ENCODE measurements around the gene ATG13. TPM values are rescaled to one million over a fixed set of nuclear protein-coding genes. Genes with fewer than 3 reads are reported as not detected.
"Not testable (repeated sequence)": the region's sequence is repeated elsewhere in the genome, so short reads cannot be mapped to it uniquely, and the experiment has no call there.

Gene ATG13
- total RNA-seq, 1 donor from 2014 or later, result 54.4 TPM

- ATAC-seq, result peak in 1 of 2 donors; percentile 1
- Histone ChIP-seq H3K36me3 (peaks cover 49% of the 10 kb centered on the region), H3K9me3 (no peaks in the 10 kb centered on the region), H3K27me3 (ENCODE audit: low read depth) (no peaks in the 10 kb centered on the region), H3K27ac (peak overlapping the region; percentile 93), H3K4me3 (peak overlapping the region; percentile 98), H3K4me1 (peaks cover 55% of the 10 kb centered on the region)
- TF ChIP-seq, protein P1, sequence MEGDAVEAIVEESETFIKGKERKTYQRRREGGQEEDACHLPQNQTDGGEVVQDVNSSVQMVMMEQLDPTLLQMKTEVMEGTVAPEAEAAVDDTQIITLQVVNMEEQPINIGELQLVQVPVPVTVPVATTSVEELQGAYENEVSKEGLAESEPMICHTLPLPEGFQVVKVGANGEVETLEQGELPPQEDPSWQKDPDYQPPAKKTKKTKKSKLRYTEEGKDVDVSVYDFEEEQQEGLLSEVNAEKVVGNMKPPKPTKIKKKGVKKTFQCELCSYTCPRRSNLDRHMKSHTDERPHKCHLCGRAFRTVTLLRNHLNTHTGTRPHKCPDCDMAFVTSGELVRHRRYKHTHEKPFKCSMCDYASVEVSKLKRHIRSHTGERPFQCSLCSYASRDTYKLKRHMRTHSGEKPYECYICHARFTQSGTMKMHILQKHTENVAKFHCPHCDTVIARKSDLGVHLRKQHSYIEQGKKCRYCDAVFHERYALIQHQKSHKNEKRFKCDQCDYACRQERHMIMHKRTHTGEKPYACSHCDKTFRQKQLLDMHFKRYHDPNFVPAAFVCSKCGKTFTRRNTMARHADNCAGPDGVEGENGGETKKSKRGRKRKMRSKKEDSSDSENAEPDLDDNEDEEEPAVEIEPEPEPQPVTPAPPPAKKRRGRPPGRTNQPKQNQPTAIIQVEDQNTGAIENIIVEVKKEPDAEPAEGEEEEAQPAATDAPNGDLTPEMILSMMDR (IDR thresholded peaks at IDR 0.05), result no peak
- intact Hi-C loops (cut with DNase I), result no loop called here
- DNase-seq, result no peak
Measured at GRCh38 chr11:46701078-46701654, 83.8 kb downstream of the ATG13 start.

DNA sequence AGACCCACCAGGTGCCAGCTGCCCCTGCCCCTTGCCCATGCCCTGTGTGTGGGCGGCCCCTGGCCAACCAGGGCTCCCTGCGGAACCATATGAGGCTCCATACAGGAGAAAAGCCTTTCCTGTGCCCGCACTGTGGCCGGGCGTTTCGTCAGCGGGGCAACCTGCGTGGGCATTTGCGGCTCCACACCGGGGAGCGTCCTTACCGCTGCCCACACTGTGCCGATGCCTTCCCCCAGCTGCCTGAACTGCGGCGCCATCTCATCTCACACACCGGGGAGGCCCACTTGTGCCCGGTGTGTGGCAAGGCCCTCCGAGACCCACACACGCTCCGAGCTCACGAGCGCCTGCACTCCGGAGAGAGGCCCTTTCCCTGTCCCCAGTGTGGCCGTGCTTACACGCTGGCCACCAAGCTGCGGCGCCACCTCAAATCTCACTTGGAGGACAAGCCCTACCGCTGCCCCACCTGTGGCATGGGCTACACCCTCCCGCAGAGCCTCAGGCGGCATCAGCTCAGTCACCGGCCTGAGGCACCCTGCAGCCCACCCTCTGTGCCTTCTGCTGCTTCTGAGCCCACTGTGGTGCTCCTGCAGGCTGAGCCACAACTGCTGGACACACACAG is 87.8 kb downstream of the ATG13 start:
- Histone ChIP-seq H3K36me3 (peaks cover 52% of the 10 kb centered on the region), H3K4me1 (peaks cover 20% of the 10 kb centered on the region), H3K27ac (no peak overlapping the region), H3K27me3 (ENCODE audit: low read depth) (no peaks in the 10 kb centered on the region), H3K4me3 (no peak overlapping the region), H3K9me3 (no peaks in the 10 kb centered on the region)
- TF ChIP-seq, protein P1 (IDR thresholded peaks at IDR 0.05), result no peak
- no peak for ATAC-seq
- no peak for DNase-seq
- intact Hi-C loops (cut with DNase I), result no loop called here

GRCh38 chr11:46706886-46707285 is 89.5 kb downstream of the ATG13 start:
- no peak overlapping the region for H3K4me3 ChIP-seq
- H3K36me3 ChIP-seq, result peaks cover 52% of the 10 kb centered on the region
- no peaks in the 10 kb centered on the region for H3K27me3 ChIP-seq (ENCODE audit: low read depth)
- TF ChIP-seq, protein P1 (IDR thresholded peaks at IDR 0.05), result no peak
- peaks cover 13% of the 10 kb centered on the region for H3K4me1 ChIP-seq
- H3K27ac ChIP-seq, result no peak overlapping the region
- ATAC-seq (no peak), DNase-seq (no peak)
- intact Hi-C loops (cut with DNase I), result no loop called here
- no peaks in the 10 kb centered on the region for H3K9me3 ChIP-seq

DNA sequence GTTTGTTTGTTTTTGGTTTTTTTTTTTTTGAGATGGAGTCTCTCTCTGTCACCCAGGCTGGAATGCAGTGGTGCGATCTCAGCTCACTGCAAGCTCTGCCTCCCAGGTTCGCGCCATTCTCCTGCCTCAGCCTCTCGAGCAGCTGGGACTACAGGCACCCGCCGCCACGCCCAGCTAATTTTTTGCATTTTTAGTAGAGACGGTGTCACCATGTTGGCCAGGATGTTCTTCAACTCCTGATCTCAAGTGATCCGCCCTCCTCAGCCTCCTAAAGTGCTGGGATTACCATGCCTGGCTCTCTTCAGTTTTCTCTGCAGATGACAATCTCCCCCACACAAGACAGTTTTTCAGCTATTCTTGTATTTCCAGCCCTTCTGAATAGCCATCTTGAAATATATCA is 92.0 kb downstream of the ATG13 start:
- ATAC-seq; H3K4me3 ChIP-seq; H3K27me3 ChIP-seq (ENCODE audit: low read depth); H3K27ac ChIP-seq; DNase-seq; H3K4me1 ChIP-seq; intact Hi-C loops (cut with DNase I); H3K9me3 ChIP-seq: not testable (repeated sequence)
- peaks cover 32% of the 10 kb centered on the region for H3K36me3 ChIP-seq

DNA sequence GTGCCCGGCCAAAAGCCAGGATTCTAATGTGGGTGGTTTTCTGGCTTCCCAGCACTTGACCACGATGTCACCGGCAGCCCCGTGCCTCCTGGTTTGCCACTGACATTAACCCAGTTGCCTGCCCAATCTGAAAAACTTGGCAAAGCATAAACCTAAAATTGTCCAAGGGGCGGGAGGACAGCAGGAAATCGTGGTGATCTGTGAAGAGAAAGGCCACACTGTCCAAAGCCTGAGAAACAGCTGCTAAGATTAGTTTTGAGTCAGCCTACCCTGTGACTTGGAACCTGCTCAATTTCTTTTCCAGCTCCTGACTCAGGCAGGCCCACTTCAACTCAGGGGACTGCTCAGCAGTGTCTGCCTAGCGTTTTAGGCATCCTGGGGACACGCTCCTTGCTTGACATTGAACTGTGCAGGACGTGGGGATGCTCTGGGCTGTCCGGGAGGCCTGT is 93.5 kb downstream of the ATG13 start:
- Histone ChIP-seq H3K36me3 (peaks cover 17% of the 10 kb centered on the region), H3K9me3 (no peaks in the 10 kb centered on the region), H3K27me3 (ENCODE audit: low read depth) (no peaks in the 10 kb centered on the region), H3K4me1 (no peaks in the 10 kb centered on the region), H3K4me3 (no peak overlapping the region), H3K27ac (peak overlapping the region; percentile 60)
- intact Hi-C loops (cut with DNase I), result no loop called here
- TF ChIP-seq, protein P1 (IDR thresholded peaks at IDR 0.05), result no peak
- DNase-seq (no peak), ATAC-seq (peak; percentile 50 to 75)

- peaks cover 12% of the 10 kb centered on the region for H3K36me3 ChIP-seq
- no peaks in the 10 kb centered on the region for H3K27me3 ChIP-seq (ENCODE audit: low read depth)
- no peaks in the 10 kb centered on the region for H3K4me1 ChIP-seq
- no peak overlapping the region for H3K4me3 ChIP-seq
- TF ChIP-seq, protein P1 (IDR thresholded peaks at IDR 0.05), result no peak
- H3K9me3 ChIP-seq, result no peaks in the 10 kb centered on the region
- intact Hi-C loops (cut with DNase I), result no loop called here
- ATAC-seq, result no peak
- peak overlapping the region; percentile 60 for H3K27ac ChIP-seq
- DNase-seq, result no peak
Measured at GRCh38 chr11:46711303-46711702, 94.0 kb downstream of the ATG13 start.
